Smooth muscle cell (in vitro differentiated cells): Measurements from ENCODE around the gene ESR1. TPM values are rescaled to one million over a fixed set of nuclear protein-coding genes. Genes with fewer than 3 reads are reported as not detected.
"Not testable (repeated sequence)": the region's sequence is repeated elsewhere in the genome, so short reads cannot be mapped to it uniquely, and the experiment has no call there.

ENCODE experiments used
- DNase-seq: peaks from one replicate; lab custom pipeline; 2025; ENCODE audit not compliant: unreplicated experiment; lab: John Stamatoyannopoulos, UW
- H2AFZ ChIP-seq: fragments of 200-600 bp; sonication (generic); 2 replicates; pipeline ENCODE4 v1.6.0; 2016; ENCODE audit warnings: antibody characterized with exemption, low read depth, mild to moderate bottlenecking
- H3F3A ChIP-seq: fragments of 200-600 bp; sonication (generic); 2 replicates; pipeline ENCODE4 v1.6.0; 2017; ENCODE audit warnings: antibody characterized with exemption, low read depth
- H3K27ac ChIP-seq: fragments of 200-600 bp; sonication (generic); 2 replicates; pipeline ENCODE4 v1.5.1; 2016; ENCODE audit warnings: low read depth, mild to moderate bottlenecking
- H3K27me3 ChIP-seq: fragments of 200-600 bp; sonication (generic); 2 replicates; pipeline ENCODE4 v1.6.1; 2016; ENCODE audit warnings: low read depth, mild to moderate bottlenecking
- H3K36me3 ChIP-seq: fragments of 200-600 bp; sonication (generic); 2 replicates; pipeline ENCODE4 v1.5.1; 2016; ENCODE audit warnings: low read depth
- H3K4me1 ChIP-seq: fragments of 200-600 bp; sonication (generic); 2 replicates; pipeline ENCODE4 v1.5.1; 2016; ENCODE audit warnings: low read depth
- H3K4me2 ChIP-seq: fragments of 200-600 bp; sonication (generic); 2 replicates; pipeline ENCODE4 v1.6.0; 2016; ENCODE audit warnings: mild to moderate bottlenecking
- H3K4me3 ChIP-seq: fragments of 200-600 bp; sonication (generic); 2 replicates; pipeline ENCODE4 v1.5.1; 2016; ENCODE audit warnings: mild to moderate bottlenecking
- H3K79me2 ChIP-seq: fragments of 200-600 bp; sonication (generic); 2 replicates; pipeline ENCODE4 v1.6.0; 2016; ENCODE audit warnings: low read depth, mild to moderate bottlenecking
- H3K9ac ChIP-seq: fragments of 200-600 bp; sonication (generic); 2 replicates; pipeline ENCODE4 v1.6.0; 2016; ENCODE audit warnings: low read depth
- H3K9me3 ChIP-seq: fragments of 200-600 bp; sonication (generic); replicated peaks from 2 replicates; pipeline ENCODE4 v1.5.1; 2016; ENCODE audit warnings: low read depth
- H4K20me1 ChIP-seq: fragments of 200-600 bp; sonication (generic); 2 replicates; pipeline ENCODE4 v1.6.0; 2016; ENCODE audit warnings: low read depth
- CTCF ChIP-seq: fragments of 200-600 bp; sonication (generic); IDR thresholded peaks from 2 replicates; pipeline ENCODE4 v1.5.1; 2017; ENCODE audit warnings: borderline replicate concordance, mild to moderate bottlenecking, antibody characterized with exemption; ENCODE audit not compliant: insufficient read depth, poor library complexity, severe bottlenecking
- WGBS: methylation state at CpG from one replicate; pipeline ENCODE4 v1.1.7; 2016; ENCODE audit warnings: low lambda C conversion rate; 5-methylcytosine and 5-hydroxymethylcytosine counted together
- polyA plus RNA-seq: library from polyadenylated mRNA; unstranded; fragments of >200 nt; fragmentation: Nextera tagmentation; extraction: Ambion mirVana; gene quantifications from 2 replicates; pipeline ENCODE4 v1.2.1, GENCODE V29; 2016
- total RNA-seq: library from RNA; depleted of rRNA; stranded (reverse); fragments of >200 nt; gene quantifications from 2 replicates; pipeline ENCODE4 v1.2.3, GENCODE V29; 2014

ESR1 gene
- total and polyA plus RNA-seq, 2 experiments from 2014 or later, result 0.16 TPM; not detected in 1

GRCh38 chr6:151847064-151847463, 39.6 kb downstream of the ESR1 start:
- Histone ChIP-seq H3K27ac (no peak overlapping the region), H3K9ac (no peak overlapping the region), H3K4me2 (no peak overlapping the region), H3F3A (no peaks in the 10 kb centered on the region), H2AFZ (no peak overlapping the region), H3K4me3 (no peak overlapping the region), H3K27me3 (no peaks in the 10 kb centered on the region), H3K9me3 (no peaks in the 10 kb centered on the region), H4K20me1 (no peaks in the 10 kb centered on the region), H3K79me2 (no peaks in the 10 kb centered on the region), H3K36me3 (no peaks in the 10 kb centered on the region), H3K4me1 (no peaks in the 10 kb centered on the region)
- no peak for TF ChIP-seq CTCF
- 15% methylated on average over 1 of the region's 1 CpG for WGBS
- DNase-seq, result no peak

- H3K27ac ChIP-seq, result no peak overlapping the region
- H3K4me1 ChIP-seq, result no peaks in the 10 kb centered on the region
- H3F3A ChIP-seq, result no peaks in the 10 kb centered on the region
- no peak overlapping the region for H3K4me2 ChIP-seq
- no peak overlapping the region for H3K4me3 ChIP-seq
- no peaks in the 10 kb centered on the region for H3K27me3 ChIP-seq
- H3K9me3 ChIP-seq, result no peaks in the 10 kb centered on the region
- 60% methylated on average over 5 of the region's 5 CpGs for WGBS
- TF ChIP-seq CTCF, result no peak
- no peak for DNase-seq
- H3K36me3 ChIP-seq, result no peaks in the 10 kb centered on the region
- H2AFZ ChIP-seq, result no peak overlapping the region
- no peaks in the 10 kb centered on the region for H4K20me1 ChIP-seq
- H3K79me2 ChIP-seq, result no peaks in the 10 kb centered on the region
- no peak overlapping the region for H3K9ac ChIP-seq
Measured at GRCh38 chr6:151850479-151851003, 43.1 kb downstream of the ESR1 start.

DNA sequence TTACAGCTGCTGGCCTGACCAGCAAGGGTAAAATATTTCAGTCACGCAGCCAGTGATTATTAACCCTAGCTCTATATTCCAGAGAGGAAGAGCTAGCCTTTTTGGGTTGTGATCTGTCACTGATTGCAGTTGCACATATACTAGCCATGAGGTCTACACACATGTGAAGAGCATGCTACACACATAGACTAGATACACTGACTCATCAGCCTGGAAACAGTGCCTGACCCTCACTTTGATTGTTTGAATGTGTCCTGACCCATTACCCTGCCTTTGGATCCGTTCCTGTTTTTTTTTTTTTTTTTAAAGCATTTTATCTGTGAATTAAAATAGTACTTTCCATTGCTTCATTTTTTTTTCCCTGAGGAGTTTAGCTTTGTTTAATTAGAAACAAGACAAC, 50.8 kb downstream of the ESR1 start:
- H3K79me2 ChIP-seq, result no peaks in the 10 kb centered on the region
- 83% methylated on average over 2 of the region's 2 CpGs for WGBS
- no peak overlapping the region for H3K9ac ChIP-seq
- H2AFZ ChIP-seq, result no peak overlapping the region
- H3K4me3 ChIP-seq, result no peak overlapping the region
- no peaks in the 10 kb centered on the region for H3K36me3 ChIP-seq
- no peak for TF ChIP-seq CTCF
- H3F3A ChIP-seq, result no peaks in the 10 kb centered on the region
- DNase-seq, result no peak
- no peaks in the 10 kb centered on the region for H4K20me1 ChIP-seq
- H3K27ac ChIP-seq, result no peak overlapping the region
- no peaks in the 10 kb centered on the region for H3K27me3 ChIP-seq
- H3K4me2 ChIP-seq, result no peak overlapping the region
- H3K9me3 ChIP-seq, result no peaks in the 10 kb centered on the region
- H3K4me1 ChIP-seq, result no peaks in the 10 kb centered on the region

DNA sequence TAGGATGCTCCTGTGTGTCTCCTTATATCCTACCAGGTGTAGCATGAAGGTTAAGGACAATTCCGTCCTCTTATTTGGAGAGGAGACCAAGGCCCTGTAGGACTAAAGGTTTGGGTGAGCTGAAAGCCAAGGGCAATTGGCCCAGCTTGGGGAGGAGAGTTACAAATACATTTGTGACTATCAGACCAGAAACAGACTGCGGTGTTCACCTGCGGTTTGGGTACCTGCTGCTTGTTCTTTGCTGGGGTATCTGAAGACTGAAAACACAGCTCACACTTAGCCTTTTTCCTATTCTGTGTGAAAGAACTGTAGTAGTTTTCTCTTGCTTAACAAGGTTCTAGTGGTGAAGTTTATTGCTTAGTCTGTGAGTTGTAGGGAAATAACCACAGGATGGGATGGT, 55.0 kb downstream of the ESR1 start:
- Histone ChIP-seq H3K27me3 (no peaks in the 10 kb centered on the region), H3K27ac (no peak overlapping the region), H3F3A (no peaks in the 10 kb centered on the region), H3K9ac (no peak overlapping the region), H3K4me2 (no peak overlapping the region), H3K79me2 (no peaks in the 10 kb centered on the region), H2AFZ (no peak overlapping the region), H3K36me3 (no peaks in the 10 kb centered on the region), H3K4me1 (no peaks in the 10 kb centered on the region), H3K4me3 (no peak overlapping the region), H3K9me3 (no peaks in the 10 kb centered on the region), H4K20me1 (no peaks in the 10 kb centered on the region)
- 88% methylated on average over 3 of the region's 3 CpGs for WGBS
- no peak for DNase-seq
- no peak for TF ChIP-seq CTCF

DNA sequence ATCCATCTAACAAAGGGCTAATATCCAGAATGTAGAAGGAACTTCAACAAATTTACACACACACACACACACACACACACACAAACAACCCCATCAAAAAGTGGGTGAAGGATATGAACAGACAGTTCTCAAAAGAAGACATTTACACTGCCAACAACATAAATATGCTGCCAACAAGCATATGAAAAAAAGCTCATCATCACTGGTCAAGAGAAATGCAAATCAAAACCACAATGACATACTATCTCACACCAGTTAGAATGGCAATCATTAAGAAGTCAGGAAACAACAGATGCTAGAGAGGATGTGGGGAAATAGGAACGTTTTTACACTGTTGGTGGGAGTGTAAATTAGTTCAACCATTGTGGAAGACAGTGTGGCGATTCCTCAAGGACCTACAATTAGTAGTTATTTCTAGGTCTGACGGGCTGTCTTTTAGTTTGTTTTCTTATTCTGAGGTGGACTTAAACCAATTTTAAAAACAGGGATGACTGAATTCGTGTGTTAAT, 59.9 kb downstream of the ESR1 start:
- H3K79me2 ChIP-seq, H2AFZ ChIP-seq, H3K4me3 ChIP-seq, H3K27ac ChIP-seq, H3K36me3 ChIP-seq, DNase-seq, H3K4me1 ChIP-seq, H3F3A ChIP-seq, H3K9ac ChIP-seq, H3K4me2 ChIP-seq, H3K27me3 ChIP-seq, H4K20me1 ChIP-seq, H3K9me3 ChIP-seq: not testable (repeated sequence)
- 67% methylated on average over 4 of the region's 4 CpGs for WGBS
